Measurements from ENCODE around the gene TANGO2. TPM values are rescaled to one million over a fixed set of nuclear protein-coding genes. Genes with fewer than 3 reads are reported as not detected.
A peak's percentile ranks its signal among the peaks of the same experiment; 100 is the strongest.

TANGO2 gene
- total and polyA plus RNA-seq, 12 donors = 25.1 to 87.0 (median 43.5) TPM

GRCh38 chr22:20107951-20108756, 87.2 kb downstream of the TANGO2 start:
- no peaks in the 10 kb centered on the region for H3K9me3 ChIP-seq (replicated peaks in 1 of 3)
- intact Hi-C loops (cut with DNase I) = loop anchor here in 1 of 2 donors (2.0 kb wide), 1 partner anchor 37 kb away; no protein-coding TSS in a partner anchor
- no peaks in the 10 kb centered on the region for H3K4me1 ChIP-seq (replicated peaks in 1 of 2)
- TF ChIP-seq CTCF (IDR thresholded peaks at IDR 0.05) (no peak), POLR2A (IDR thresholded peaks at IDR 0.05) (no peak)
- H3K36me3 ChIP-seq (replicated peaks in 1 of 2) = peaks cover 0 to 88% of the 10 kb centered on the region in 2 donors
- no peaks in the 10 kb centered on the region for H3K27me3 ChIP-seq
- WGBS, 4 donors = 86 to 87% (median 87%) methylated on average over 3 to 13 of the region's 13 CpGs
- H3K4me3 ChIP-seq = no peak overlapping the region
- no peak overlapping the region for H3K27ac ChIP-seq
- DNase-seq = no peak

GRCh38 chr22:20108757-20109230, 87.9 kb downstream of the TANGO2 start:
- Histone ChIP-seq H3K27ac (no peak overlapping the region), H3K9me3 (replicated peaks in 1 of 3) (no peaks in the 10 kb centered on the region), H3K4me1 (replicated peaks in 1 of 2) (no peaks in the 10 kb centered on the region), H3K4me3 (no peak overlapping the region), H3K36me3 (replicated peaks in 1 of 2) (peaks cover 0 to 94% of the 10 kb centered on the region in 2 donors), H3K27me3 (no peaks in the 10 kb centered on the region)
- WGBS, 4 donors = 86 to 94% (median 91%) methylated on average over 5 to 12 of the region's 12 CpGs
- TF ChIP-seq POLR2A (IDR thresholded peaks at IDR 0.05) (no peak), CTCF (IDR thresholded peaks at IDR 0.05) (no peak)
- intact Hi-C loops (cut with DNase I) = no loop called here
- no peak for DNase-seq

GRCh38 chr22:20109411-20110358, 88.8 kb downstream of the TANGO2 start:
- intact Hi-C loops (cut with DNase I) = no loop called here
- TF ChIP-seq POLR2A (IDR thresholded peaks at IDR 0.05) (no peak), CTCF (IDR thresholded peaks at IDR 0.05) (no peak)
- DNase-seq = peak in 1 of 7 donors; percentile 13
- Histone ChIP-seq H3K27ac (no peak overlapping the region), H3K27me3 (no peaks in the 10 kb centered on the region), H3K4me3 (no peak overlapping the region), H3K4me1 (replicated peaks in 1 of 2) (no peaks in the 10 kb centered on the region), H3K36me3 (replicated peaks in 1 of 2) (peaks cover 0 to 97% of the 10 kb centered on the region in 2 donors), H3K9me3 (replicated peaks in 1 of 3) (no peaks in the 10 kb centered on the region)
- 82 to 95% (median 86%) methylated on average over 9 to 23 of the region's 23 CpGs for WGBS, 4 donors

Data from adrenal gland (tissue), 12 donors.